ENCODE measurements around the gene ZG16.

DNA sequence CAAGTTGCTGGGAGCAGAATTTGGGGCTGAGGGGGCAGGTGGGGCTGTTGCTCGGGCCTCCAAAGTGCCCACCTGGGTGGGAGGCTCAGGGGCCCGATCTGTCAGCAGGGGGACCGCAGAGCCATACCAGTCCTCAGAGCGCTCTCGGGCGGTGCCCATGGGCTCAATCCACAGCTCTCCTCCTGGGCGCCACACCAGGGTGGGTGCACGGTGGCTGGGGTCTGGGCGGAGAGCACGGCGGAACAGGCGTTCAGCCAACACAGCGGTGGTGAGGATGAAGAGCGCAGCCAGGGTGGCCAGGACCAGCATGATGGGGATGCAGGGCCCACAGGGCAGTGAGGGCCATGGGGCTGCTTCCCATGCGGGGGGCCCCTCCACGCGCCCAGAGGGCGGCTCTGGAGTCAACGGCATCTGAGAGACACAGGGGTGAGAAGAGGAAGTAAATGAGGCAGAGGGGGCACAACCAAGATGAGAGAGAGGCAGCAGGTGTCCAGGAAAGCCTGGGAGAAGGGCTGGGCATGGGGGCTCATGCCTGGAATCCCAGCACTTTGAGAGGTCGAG lies 33.4 kb upstream of the ZG16 start:
- TF ChIP-seq POLR2A (conservative IDR thresholded peaks at IDR 0.05) (no peak), ZNF197 (CRISPR knock-in tag; IDR thresholded peaks at IDR 0.05; ENCODE audit: low read depth) (no peak), TEAD1 (CRISPR knock-in tag; IDR thresholded peaks at IDR 0.05) (no peak)
- TF ChIP-seq, protein P1, sequence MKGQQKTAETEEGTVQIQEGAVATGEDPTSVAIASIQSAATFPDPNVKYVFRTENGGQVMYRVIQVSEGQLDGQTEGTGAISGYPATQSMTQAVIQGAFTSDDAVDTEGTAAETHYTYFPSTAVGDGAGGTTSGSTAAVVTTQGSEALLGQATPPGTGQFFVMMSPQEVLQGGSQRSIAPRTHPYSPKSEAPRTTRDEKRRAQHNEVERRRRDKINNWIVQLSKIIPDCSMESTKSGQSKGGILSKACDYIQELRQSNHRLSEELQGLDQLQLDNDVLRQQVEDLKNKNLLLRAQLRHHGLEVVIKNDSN (CRISPR knock-in tag; IDR thresholded peaks at IDR 0.05), result no peak
- TF ChIP-seq, protein P2, sequence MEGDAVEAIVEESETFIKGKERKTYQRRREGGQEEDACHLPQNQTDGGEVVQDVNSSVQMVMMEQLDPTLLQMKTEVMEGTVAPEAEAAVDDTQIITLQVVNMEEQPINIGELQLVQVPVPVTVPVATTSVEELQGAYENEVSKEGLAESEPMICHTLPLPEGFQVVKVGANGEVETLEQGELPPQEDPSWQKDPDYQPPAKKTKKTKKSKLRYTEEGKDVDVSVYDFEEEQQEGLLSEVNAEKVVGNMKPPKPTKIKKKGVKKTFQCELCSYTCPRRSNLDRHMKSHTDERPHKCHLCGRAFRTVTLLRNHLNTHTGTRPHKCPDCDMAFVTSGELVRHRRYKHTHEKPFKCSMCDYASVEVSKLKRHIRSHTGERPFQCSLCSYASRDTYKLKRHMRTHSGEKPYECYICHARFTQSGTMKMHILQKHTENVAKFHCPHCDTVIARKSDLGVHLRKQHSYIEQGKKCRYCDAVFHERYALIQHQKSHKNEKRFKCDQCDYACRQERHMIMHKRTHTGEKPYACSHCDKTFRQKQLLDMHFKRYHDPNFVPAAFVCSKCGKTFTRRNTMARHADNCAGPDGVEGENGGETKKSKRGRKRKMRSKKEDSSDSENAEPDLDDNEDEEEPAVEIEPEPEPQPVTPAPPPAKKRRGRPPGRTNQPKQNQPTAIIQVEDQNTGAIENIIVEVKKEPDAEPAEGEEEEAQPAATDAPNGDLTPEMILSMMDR (IDR thresholded peaks at IDR 0.05 in 2 of 3, conservative IDR thresholded peaks at IDR 0.05 in 1 of 3; ENCODE audit: insufficient read depth in 2 of 3, low read depth in 1 of 3, low read length in 3 of 3), result no peak
